Measurements from ENCODE around the gene HRH4. TPM values are rescaled to one million over a fixed set of nuclear protein-coding genes. Genes with fewer than 3 reads are reported as not detected.

The HRH4 gene
- polyA plus RNA-seq, 1 of the 3 experiments (the other 2 are of a cell fraction), result not detected

DNA sequence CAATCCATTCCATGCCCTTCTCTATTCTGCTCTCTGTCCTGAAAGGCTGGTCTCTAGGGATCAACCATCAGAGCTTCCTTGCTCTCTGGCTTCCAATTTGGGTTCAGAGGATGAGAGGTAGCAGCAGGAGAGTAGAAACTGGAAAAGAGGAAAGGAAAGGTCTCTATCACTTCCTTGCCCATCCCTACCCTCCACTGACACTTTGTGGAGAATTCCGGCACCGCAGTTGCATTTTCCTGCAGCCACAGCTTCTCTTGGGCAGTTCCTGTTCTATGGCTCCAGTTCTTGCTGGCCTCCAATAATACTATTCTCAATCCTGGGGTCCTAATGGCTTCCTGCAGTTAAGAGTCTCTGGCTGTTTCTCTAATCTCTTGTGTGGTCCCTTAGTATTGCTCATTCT, 47.3 kb upstream of the HRH4 start:
- WGBS (ENCODE audit: low lambda C conversion rate), result 94% methylated on average over 2 of the region's 2 CpGs
- Histone ChIP-seq H3K36me3 (replicated peaks in 1 of 2; ENCODE audit: control insufficient read depth in 1 of 2, insufficient read depth in 2 of 2, low read length in 1 of 2) (no peaks in the 10 kb centered on the region), H3K4me1 (ENCODE audit: control insufficient read depth in 1 of 2, insufficient read depth in 2 of 2, low read depth in 1 of 2, low read length in 1 of 2) (peaks cover 0 to 6% of the 10 kb centered on the region in 2 experiments; a peak in 1 of 4 replicates), H3K79me2 (ENCODE audit: insufficient read depth) (no peaks in the 10 kb centered on the region), H3K27me3 (ENCODE audit: insufficient read depth) (peaks cover 6% of the 10 kb centered on the region; the same call in 1 of the 2 replicates), H4K20me1 (ENCODE audit: insufficient read depth) (no peaks in the 10 kb centered on the region), H3K27ac (ENCODE audit: low read depth in 2 of 2, low read length in 1 of 2) (no peak overlapping the region), H3K9me2 (no peaks in the 10 kb centered on the region), H3K4me3 (ENCODE audit: low read depth in 2 of 2, low read length in 1 of 2) (no peak overlapping the region), H2AFZ (ENCODE audit: low read depth) (no peak overlapping the region), H3F3A (replicated peaks; ENCODE audit: insufficient read depth) (no peaks in the 10 kb centered on the region), H3K4me2 (no peak overlapping the region), H3K9ac (no peak overlapping the region), H3K9me3 (no peaks in the 10 kb centered on the region)
- CTCF ChIA-PET, result interaction anchor here (1.0 to 2.4 kb wide), 7 partner anchors 9 to 237 kb away, joined by 3 to 8 read pairs (median 4); no protein-coding TSS in a partner anchor
- POLR2A ChIA-PET, result interaction anchor here (1.1 kb wide), 1 partner anchor 13 kb away, joined by 4 read pairs; the partner anchor contains the start of gene IMPACT
- peak; percentile 36; the same call in 1 of the 2 replicates for TF ChIP-seq SMC3 (IDR thresholded peaks at IDR 0.05; ENCODE audit: low read depth, low read length)
- peak; percentile 50 for TF ChIP-seq RAD21 (IDR thresholded peaks at IDR 0.05; ENCODE audit: low read length)
- TF ChIP-seq RFX5 (IDR thresholded peaks at IDR 0.05; ENCODE audit: low read length), result no peak
- TF ChIP-seq, protein P1, sequence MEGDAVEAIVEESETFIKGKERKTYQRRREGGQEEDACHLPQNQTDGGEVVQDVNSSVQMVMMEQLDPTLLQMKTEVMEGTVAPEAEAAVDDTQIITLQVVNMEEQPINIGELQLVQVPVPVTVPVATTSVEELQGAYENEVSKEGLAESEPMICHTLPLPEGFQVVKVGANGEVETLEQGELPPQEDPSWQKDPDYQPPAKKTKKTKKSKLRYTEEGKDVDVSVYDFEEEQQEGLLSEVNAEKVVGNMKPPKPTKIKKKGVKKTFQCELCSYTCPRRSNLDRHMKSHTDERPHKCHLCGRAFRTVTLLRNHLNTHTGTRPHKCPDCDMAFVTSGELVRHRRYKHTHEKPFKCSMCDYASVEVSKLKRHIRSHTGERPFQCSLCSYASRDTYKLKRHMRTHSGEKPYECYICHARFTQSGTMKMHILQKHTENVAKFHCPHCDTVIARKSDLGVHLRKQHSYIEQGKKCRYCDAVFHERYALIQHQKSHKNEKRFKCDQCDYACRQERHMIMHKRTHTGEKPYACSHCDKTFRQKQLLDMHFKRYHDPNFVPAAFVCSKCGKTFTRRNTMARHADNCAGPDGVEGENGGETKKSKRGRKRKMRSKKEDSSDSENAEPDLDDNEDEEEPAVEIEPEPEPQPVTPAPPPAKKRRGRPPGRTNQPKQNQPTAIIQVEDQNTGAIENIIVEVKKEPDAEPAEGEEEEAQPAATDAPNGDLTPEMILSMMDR (IDR thresholded peaks at IDR 0.05), result 0 out of 2 replicates have a peak, but pooled peaks have one; percentile 33
- TF ChIP-seq JUND (IDR thresholded peaks at IDR 0.05), result no peak
- DNase-seq, result no peak

DNA sequence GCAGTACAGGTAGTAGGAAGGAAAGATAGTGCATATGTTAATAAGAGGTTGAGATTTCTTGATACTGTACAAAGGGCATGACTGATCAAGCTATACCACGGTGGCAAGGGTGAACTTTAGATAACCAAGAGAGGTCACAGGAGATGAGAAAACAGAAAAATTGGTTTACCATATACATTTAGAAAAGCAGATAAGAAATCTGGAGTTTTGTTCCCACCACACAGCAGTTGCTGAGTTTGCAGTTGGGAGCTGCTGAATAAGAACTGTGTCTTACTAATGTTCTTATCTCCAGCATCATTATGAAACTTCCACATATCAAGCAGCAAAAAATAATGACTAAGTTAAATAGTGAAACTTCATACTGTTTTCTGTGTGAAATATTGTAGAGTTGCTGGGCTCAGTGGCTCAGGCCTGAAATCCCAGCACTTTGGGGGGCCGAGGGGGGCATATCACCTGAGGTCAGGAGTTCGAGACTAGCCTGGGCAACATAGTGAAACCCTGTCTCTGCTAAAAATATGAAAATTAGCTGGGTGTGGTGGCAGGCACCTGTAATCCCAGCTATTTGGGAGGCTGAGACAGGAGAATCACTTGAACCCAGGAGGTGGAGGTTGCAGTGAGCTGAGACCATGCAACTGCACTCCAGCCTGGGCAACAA, 46.0 kb upstream of the HRH4 start:
- DNase-seq, result no peak
- Histone ChIP-seq H3K4me3 (ENCODE audit: low read depth in 2 of 2, low read length in 1 of 2) (no peak overlapping the region), H3K4me1 (ENCODE audit: control insufficient read depth in 1 of 2, insufficient read depth in 2 of 2, low read depth in 1 of 2, low read length in 1 of 2) (peaks cover 0 to 6% of the 10 kb centered on the region in 2 experiments; a peak in 1 of 4 replicates), H2AFZ (ENCODE audit: low read depth) (no peak overlapping the region), H3K9me2 (no peaks in the 10 kb centered on the region), H3K27ac (ENCODE audit: low read depth in 2 of 2, low read length in 1 of 2) (no peak overlapping the region), H4K20me1 (ENCODE audit: insufficient read depth) (no peaks in the 10 kb centered on the region), H3K9ac (no peak overlapping the region), H3K27me3 (ENCODE audit: insufficient read depth) (no peaks in the 10 kb centered on the region), H3K36me3 (replicated peaks in 1 of 2; ENCODE audit: control insufficient read depth in 1 of 2, insufficient read depth in 2 of 2, low read length in 1 of 2) (no peaks in the 10 kb centered on the region), H3F3A (replicated peaks; ENCODE audit: insufficient read depth) (no peaks in the 10 kb centered on the region), H3K9me3 (no peaks in the 10 kb centered on the region), H3K4me2 (no peak overlapping the region), H3K79me2 (ENCODE audit: insufficient read depth) (no peaks in the 10 kb centered on the region)
- WGBS (ENCODE audit: low lambda C conversion rate), result 64% methylated on average over 3 of the region's 3 CpGs
- POLR2A ChIA-PET, result no interaction called here
- no peak for TF ChIP-seq YY1 (IDR thresholded peaks at IDR 0.05; ENCODE audit: low read depth)
- no peak for TF ChIP-seq SMC3 (IDR thresholded peaks at IDR 0.05; ENCODE audit: low read depth, low read length)
- no peak for TF ChIP-seq SIN3A (IDR thresholded peaks at IDR 0.05; ENCODE audit: borderline replicate concordance, low read depth, low read length)
- CTCF ChIA-PET, result interaction anchor here (0.9 to 2.4 kb wide), 3 partner anchors 54 to 238 kb away, joined by 3 to 8 read pairs (median 7); no protein-coding TSS in a partner anchor

DNA sequence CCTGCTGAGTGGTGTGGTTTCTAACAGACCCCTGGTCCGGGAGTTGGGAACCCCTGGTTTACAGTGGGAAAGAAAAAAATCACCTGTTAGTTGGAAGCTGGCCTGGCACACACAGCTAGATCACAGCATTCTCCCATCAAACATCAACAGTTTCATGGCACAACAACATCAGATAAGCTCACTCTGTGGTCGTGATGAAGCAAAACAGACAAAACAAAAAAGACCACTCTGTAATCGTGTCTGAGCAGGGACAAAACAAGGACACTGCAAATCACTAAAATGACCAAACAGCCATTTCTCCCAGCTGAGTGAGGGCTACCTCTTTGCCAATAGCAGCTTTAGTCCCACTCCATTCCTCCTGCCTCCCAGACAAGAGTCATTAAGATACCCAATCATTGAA, 43.0 kb upstream of the HRH4 start:
- peaks cover 0 to 6% of the 10 kb centered on the region in 2 experiments; a peak in 1 of 4 replicates for H3K4me1 ChIP-seq (ENCODE audit: control insufficient read depth in 1 of 2, insufficient read depth in 2 of 2, low read depth in 1 of 2, low read length in 1 of 2)
- no peaks in the 10 kb centered on the region for H3K9me3 ChIP-seq
- peak; percentile 30 for DNase-seq
- H3F3A ChIP-seq (replicated peaks; ENCODE audit: insufficient read depth), result no peaks in the 10 kb centered on the region
- WGBS (ENCODE audit: low lambda C conversion rate), result 10% methylated on average over 2 of the region's 3 CpGs
- H3K9me2 ChIP-seq, result no peaks in the 10 kb centered on the region
- POLR2A ChIA-PET, result interaction anchor here (2.0 kb wide), 1 partner anchor 9 kb away, joined by 11 read pairs; the partner anchor contains the start of gene IMPACT
- H3K9ac ChIP-seq, result no peak overlapping the region
- H3K79me2 ChIP-seq (ENCODE audit: insufficient read depth), result no peaks in the 10 kb centered on the region
- no peaks in the 10 kb centered on the region for H4K20me1 ChIP-seq (ENCODE audit: insufficient read depth)
- H3K4me2 ChIP-seq, result no peak overlapping the region
- no peaks in the 10 kb centered on the region for H3K27me3 ChIP-seq (ENCODE audit: insufficient read depth)
- no peak overlapping the region for H2AFZ ChIP-seq (ENCODE audit: low read depth)
- no peak overlapping the region for H3K27ac ChIP-seq (ENCODE audit: low read depth in 2 of 2, low read length in 1 of 2)
- H3K36me3 ChIP-seq (replicated peaks in 1 of 2; ENCODE audit: control insufficient read depth in 1 of 2, insufficient read depth in 2 of 2, low read length in 1 of 2), result no peaks in the 10 kb centered on the region
- no peak overlapping the region for H3K4me3 ChIP-seq (ENCODE audit: low read depth in 2 of 2, low read length in 1 of 2)
- CTCF ChIA-PET, result interaction anchor here (0.8 to 1.4 kb wide), 3 partner anchors 13 to 70 kb away, joined by 3 read pairs; partner anchors contain the start of gene OSBPL1A
- TF ChIP-seq SMC3 (IDR thresholded peaks at IDR 0.05; ENCODE audit: low read depth, low read length) (no peak), TAF1 (IDR thresholded peaks at IDR 0.05; ENCODE audit: borderline replicate concordance, low read depth, low read length) (no peak), RXRA (IDR thresholded peaks at IDR 0.05; ENCODE audit: borderline replicate concordance, low read depth) (no peak), GATA2 (CRISPR knock-in tag; IDR thresholded peaks at IDR 0.05) (no peak), RCOR1 (IDR thresholded peaks at IDR 0.05; ENCODE audit: low read length) (no peak), TCF12 (IDR thresholded peaks at IDR 0.05) (no peak), ELF1 (IDR thresholded peaks at IDR 0.05) (no peak)
- TF ChIP-seq, protein P2, sequence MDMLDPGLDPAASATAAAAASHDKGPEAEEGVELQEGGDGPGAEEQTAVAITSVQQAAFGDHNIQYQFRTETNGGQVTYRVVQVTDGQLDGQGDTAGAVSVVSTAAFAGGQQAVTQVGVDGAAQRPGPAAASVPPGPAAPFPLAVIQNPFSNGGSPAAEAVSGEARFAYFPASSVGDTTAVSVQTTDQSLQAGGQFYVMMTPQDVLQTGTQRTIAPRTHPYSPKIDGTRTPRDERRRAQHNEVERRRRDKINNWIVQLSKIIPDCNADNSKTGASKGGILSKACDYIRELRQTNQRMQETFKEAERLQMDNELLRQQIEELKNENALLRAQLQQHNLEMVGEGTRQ (IDR thresholded peaks at IDR 0.05; ENCODE audit: borderline replicate concordance, low read depth, low read length), result no peak
- TF ChIP-seq, protein P3, sequence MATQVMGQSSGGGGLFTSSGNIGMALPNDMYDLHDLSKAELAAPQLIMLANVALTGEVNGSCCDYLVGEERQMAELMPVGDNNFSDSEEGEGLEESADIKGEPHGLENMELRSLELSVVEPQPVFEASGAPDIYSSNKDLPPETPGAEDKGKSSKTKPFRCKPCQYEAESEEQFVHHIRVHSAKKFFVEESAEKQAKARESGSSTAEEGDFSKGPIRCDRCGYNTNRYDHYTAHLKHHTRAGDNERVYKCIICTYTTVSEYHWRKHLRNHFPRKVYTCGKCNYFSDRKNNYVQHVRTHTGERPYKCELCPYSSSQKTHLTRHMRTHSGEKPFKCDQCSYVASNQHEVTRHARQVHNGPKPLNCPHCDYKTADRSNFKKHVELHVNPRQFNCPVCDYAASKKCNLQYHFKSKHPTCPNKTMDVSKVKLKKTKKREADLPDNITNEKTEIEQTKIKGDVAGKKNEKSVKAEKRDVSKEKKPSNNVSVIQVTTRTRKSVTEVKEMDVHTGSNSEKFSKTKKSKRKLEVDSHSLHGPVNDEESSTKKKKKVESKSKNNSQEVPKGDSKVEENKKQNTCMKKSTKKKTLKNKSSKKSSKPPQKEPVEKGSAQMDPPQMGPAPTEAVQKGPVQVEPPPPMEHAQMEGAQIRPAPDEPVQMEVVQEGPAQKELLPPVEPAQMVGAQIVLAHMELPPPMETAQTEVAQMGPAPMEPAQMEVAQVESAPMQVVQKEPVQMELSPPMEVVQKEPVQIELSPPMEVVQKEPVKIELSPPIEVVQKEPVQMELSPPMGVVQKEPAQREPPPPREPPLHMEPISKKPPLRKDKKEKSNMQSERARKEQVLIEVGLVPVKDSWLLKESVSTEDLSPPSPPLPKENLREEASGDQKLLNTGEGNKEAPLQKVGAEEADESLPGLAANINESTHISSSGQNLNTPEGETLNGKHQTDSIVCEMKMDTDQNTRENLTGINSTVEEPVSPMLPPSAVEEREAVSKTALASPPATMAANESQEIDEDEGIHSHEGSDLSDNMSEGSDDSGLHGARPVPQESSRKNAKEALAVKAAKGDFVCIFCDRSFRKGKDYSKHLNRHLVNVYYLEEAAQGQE (IDR thresholded peaks at IDR 0.05; ENCODE audit: low read depth, low read length), result no peak
